ENCODE results near the gene PTPN20. TPM values are rescaled to one million over a fixed set of nuclear protein-coding genes. Genes with fewer than 3 reads are reported as not detected.

The PTPN20 gene
- total and polyA plus RNA-seq, 4 donors = 0.57 to 7.2 (median 1.7) TPM

GRCh38 chr10:47040041-47040491 lies 128.8 kb downstream of the PTPN20 start:
- ATAC-seq (ENCODE audit: insufficient read depth, low FRiP score) = no peak
- no peak overlapping the region for H3K4me3 ChIP-seq
- no peak overlapping the region for H3K27ac ChIP-seq (ENCODE audit: low read depth in 1 of 2, low read length in 1 of 2)
- no peak for DNase-seq
- no peaks in the 10 kb centered on the region for H3K27me3 ChIP-seq (ENCODE audit: control insufficient read depth in 3 of 3, insufficient read depth in 3 of 3, low read length in 2 of 3)
- H3K9me3 ChIP-seq (ENCODE audit: control insufficient read depth in 4 of 4, insufficient read depth in 3 of 4, low read length in 3 of 4) = no peaks in the 10 kb centered on the region
- TF ChIP-seq CTCF (IDR thresholded peaks at IDR 0.05; ENCODE audit: control extremely low read depth, extremely low read depth) = no peak
- H3K4me1 ChIP-seq (ENCODE audit: control insufficient read depth in 5 of 5, insufficient read depth in 5 of 5, low read length in 5 of 5) = peaks cover 0 to 46% (median 12%) of the 10 kb centered on the region in 5 donors
- no peak overlapping the region for H3K9ac ChIP-seq (ENCODE audit: insufficient read depth in 1 of 2, low read length in 2 of 2)
- WGBS, 2 donors = 90% methylated on average over 9 of the region's 9 CpGs
- H3K36me3 ChIP-seq (ENCODE audit: control insufficient read depth in 4 of 4, insufficient read depth in 4 of 4, low read length in 4 of 4) = no peaks in the 10 kb centered on the region

GRCh38 chr10:47040681-47041080 lies 129.5 kb downstream of the PTPN20 start:
- ATAC-seq (ENCODE audit: insufficient read depth, low FRiP score) (no peak), DNase-seq (no peak)
- 83 to 91% methylated on average over 4 of the region's 4 CpGs for WGBS, 2 donors
- H3K4me3 ChIP-seq = no peak overlapping the region
- no peaks in the 10 kb centered on the region for H3K27me3 ChIP-seq (ENCODE audit: control insufficient read depth in 3 of 3, insufficient read depth in 3 of 3, low read length in 2 of 3)
- no peaks in the 10 kb centered on the region for H3K36me3 ChIP-seq (ENCODE audit: control insufficient read depth in 4 of 4, insufficient read depth in 4 of 4, low read length in 4 of 4)
- H3K4me1 ChIP-seq (ENCODE audit: control insufficient read depth in 5 of 5, insufficient read depth in 5 of 5, low read length in 5 of 5) = peaks cover 0 to 46% (median 12%) of the 10 kb centered on the region in 5 donors
- no peak overlapping the region for H3K27ac ChIP-seq (ENCODE audit: low read depth in 1 of 2, low read length in 1 of 2)
- no peak for TF ChIP-seq CTCF (IDR thresholded peaks at IDR 0.05; ENCODE audit: control extremely low read depth, extremely low read depth)
- H3K9me3 ChIP-seq (ENCODE audit: control insufficient read depth in 4 of 4, insufficient read depth in 3 of 4, low read length in 3 of 4) = no peaks in the 10 kb centered on the region
- H3K9ac ChIP-seq (ENCODE audit: insufficient read depth in 1 of 2, low read length in 2 of 2) = no peak overlapping the region

GRCh38 chr10:47041396-47042198 lies 130.4 kb downstream of the PTPN20 start:
- no peaks in the 10 kb centered on the region for H3K9me3 ChIP-seq (ENCODE audit: control insufficient read depth in 4 of 4, insufficient read depth in 3 of 4, low read length in 3 of 4)
- no peaks in the 10 kb centered on the region for H3K36me3 ChIP-seq (ENCODE audit: control insufficient read depth in 4 of 4, insufficient read depth in 4 of 4, low read length in 4 of 4)
- no peak overlapping the region for H3K27ac ChIP-seq (ENCODE audit: low read depth in 1 of 2, low read length in 1 of 2)
- 78 to 88% methylated on average over 4 of the region's 4 CpGs for WGBS, 2 donors
- DNase-seq (no peak), ATAC-seq (ENCODE audit: insufficient read depth, low FRiP score) (no peak)
- no peaks in the 10 kb centered on the region for H3K27me3 ChIP-seq (ENCODE audit: control insufficient read depth in 3 of 3, insufficient read depth in 3 of 3, low read length in 2 of 3)
- H3K4me3 ChIP-seq = no peak overlapping the region
- H3K4me1 ChIP-seq (ENCODE audit: control insufficient read depth in 5 of 5, insufficient read depth in 5 of 5, low read length in 5 of 5) = peaks cover 0 to 46% (median 12%) of the 10 kb centered on the region in 5 donors
- no peak for TF ChIP-seq CTCF (IDR thresholded peaks at IDR 0.05; ENCODE audit: control extremely low read depth, extremely low read depth)
- no peak overlapping the region for H3K9ac ChIP-seq (ENCODE audit: insufficient read depth in 1 of 2, low read length in 2 of 2)
